BLaER1 treated with 17β-estradiol and CSF1 and Interleukin-3, amounts not matched to agents 10 nM and 100 nM (cell line): ENCODE measurements around the gene PROKR1.

Experiments used
- H3K27ac ChIP-seq, 11 experiments: shearing (Covaris generic); formaldehyde crosslinking; 2 replicates each; pipeline ENCODE4 v1.8.1; 2022
- H3K27me3 ChIP-seq, 11 experiments: shearing (Covaris generic); formaldehyde crosslinking; 2 replicates each; pipeline ENCODE4 v1.8.1; 2022
- H3K36me3 ChIP-seq, 11 experiments: shearing (Covaris generic); formaldehyde crosslinking; 2 replicates each; pipeline ENCODE4 v1.8.1; 2022
- H3K4me1 ChIP-seq, 10 experiments: shearing (Covaris generic); formaldehyde crosslinking; 2 replicates each; pipeline ENCODE4 v1.8.1; 2022
- H3K4me2 ChIP-seq, 11 experiments: shearing (Covaris generic); formaldehyde crosslinking; 2 replicates each; pipeline ENCODE4 v1.8.1; 2022
- H3K4me3 ChIP-seq, 10 experiments: shearing (Covaris generic); formaldehyde crosslinking; 2 replicates each; pipeline ENCODE4 v1.8.1; 2022
- H3K9ac ChIP-seq, 11 experiments: shearing (Covaris generic); formaldehyde crosslinking; 2 replicates each; pipeline ENCODE4 v1.8.1; 2022
- H3K9me3 ChIP-seq, 11 experiments: shearing (Covaris generic); formaldehyde crosslinking; replicated peaks in 1 of 11; 2 replicates each; pipeline ENCODE4 v1.8.1; 2022
- H4K20me1 ChIP-seq, 11 experiments: shearing (Covaris generic); formaldehyde crosslinking; 2 replicates each; pipeline ENCODE4 v1.8.1; 2022
- Cebpa-rat ChIP-seq, 11 experiments: shearing (Covaris generic); IDR thresholded peaks; 2 replicates each; pipeline ENCODE4 v1.8.1; 2022

Gene PROKR1

GRCh38 chr2:68698567-68699377 lies 55.4 kb downstream of the PROKR1 start:
- TF ChIP-seq Cebpa-rat (IDR thresholded peaks at IDR 0.05) = no peak

GRCh38 chr2:68700560-68700959 lies 57.2 kb downstream of the PROKR1 start:
- H3K4me1 ChIP-seq = peaks cover 0 to 18% (median 0%) of the 10 kb centered on the region in 10 experiments; a peak in 5 of 20 replicates

More at GRCh38 chr2:68698567-68699377, 55.4 kb downstream of the PROKR1 start:
- H3K9ac ChIP-seq = no peak overlapping the region
- no peak overlapping the region for H3K4me3 ChIP-seq
- no peaks in the 10 kb centered on the region for H4K20me1 ChIP-seq
- H3K9me3 ChIP-seq = peaks cover 7 to 51% (median 31%) of the 10 kb centered on the region in 11 experiments; a peak in 18 of 22 replicates
- no peaks in the 10 kb centered on the region for H3K27me3 ChIP-seq
- H3K36me3 ChIP-seq = no peaks in the 10 kb centered on the region
- peaks cover 0 to 18% (median 6%) of the 10 kb centered on the region in 10 experiments; a peak in 10 of 20 replicates for H3K4me1 ChIP-seq
- H3K27ac ChIP-seq = no peak overlapping the region; a peak in 1 of 22 replicates
- peak overlapping the region in 3 of 11 experiments; percentile 1 to 15 (median 13); a peak in 3 of 22 replicates for H3K4me2 ChIP-seq

GRCh38 chr2:68706637-68707036 lies 63.3 kb downstream of the PROKR1 start:
- H3K4me3 ChIP-seq = no peak overlapping the region
- no peaks in the 10 kb centered on the region for H4K20me1 ChIP-seq
- no peak for TF ChIP-seq Cebpa-rat (IDR thresholded peaks at IDR 0.05)
- no peak overlapping the region for H3K4me2 ChIP-seq
- H3K27me3 ChIP-seq = no peaks in the 10 kb centered on the region
- no peak overlapping the region for H3K9ac ChIP-seq
- H3K27ac ChIP-seq = no peak overlapping the region
- peaks cover 0 to under 1% (median 0%) of the 10 kb centered on the region in 11 experiments; a peak in 2 of 22 replicates for H3K9me3 ChIP-seq
- H3K4me1 ChIP-seq = peaks cover 16 to 24% (median 20%) of the 10 kb centered on the region in 10 experiments
- H3K36me3 ChIP-seq = no peaks in the 10 kb centered on the region

More at GRCh38 chr2:68700560-68700959, 57.2 kb downstream of the PROKR1 start:
- TF ChIP-seq Cebpa-rat (IDR thresholded peaks at IDR 0.05) = no peak
- no peak overlapping the region for H3K9ac ChIP-seq
- H3K27ac ChIP-seq = no peak overlapping the region
- no peaks in the 10 kb centered on the region for H3K27me3 ChIP-seq
- no peak overlapping the region for H3K4me3 ChIP-seq
- H3K36me3 ChIP-seq = no peaks in the 10 kb centered on the region
- no peak overlapping the region for H3K4me2 ChIP-seq
- H3K9me3 ChIP-seq = peaks cover 7 to 45% (median 25%) of the 10 kb centered on the region in 11 experiments; a peak in 18 of 22 replicates
- H4K20me1 ChIP-seq = no peaks in the 10 kb centered on the region
